Stimulated activated CD4-positive, alpha-beta T cell treated with anti-CD3 and anti-CD28 coated beads, TNF-alpha, amount 100 ng/mL, for 48 hours (primary cell): ENCODE measurements around the gene WFIKKN1.
A peak's percentile ranks its signal among the peaks of the same experiment; 100 is the strongest.

Source experiments
- DNase-seq, 3 donors: peaks; one replicate each; pipeline ENCODE4 v3.0.0-alpha.2; 2020; ENCODE audit warnings: low read depth in 3 of 3

Gene WFIKKN1

DNA sequence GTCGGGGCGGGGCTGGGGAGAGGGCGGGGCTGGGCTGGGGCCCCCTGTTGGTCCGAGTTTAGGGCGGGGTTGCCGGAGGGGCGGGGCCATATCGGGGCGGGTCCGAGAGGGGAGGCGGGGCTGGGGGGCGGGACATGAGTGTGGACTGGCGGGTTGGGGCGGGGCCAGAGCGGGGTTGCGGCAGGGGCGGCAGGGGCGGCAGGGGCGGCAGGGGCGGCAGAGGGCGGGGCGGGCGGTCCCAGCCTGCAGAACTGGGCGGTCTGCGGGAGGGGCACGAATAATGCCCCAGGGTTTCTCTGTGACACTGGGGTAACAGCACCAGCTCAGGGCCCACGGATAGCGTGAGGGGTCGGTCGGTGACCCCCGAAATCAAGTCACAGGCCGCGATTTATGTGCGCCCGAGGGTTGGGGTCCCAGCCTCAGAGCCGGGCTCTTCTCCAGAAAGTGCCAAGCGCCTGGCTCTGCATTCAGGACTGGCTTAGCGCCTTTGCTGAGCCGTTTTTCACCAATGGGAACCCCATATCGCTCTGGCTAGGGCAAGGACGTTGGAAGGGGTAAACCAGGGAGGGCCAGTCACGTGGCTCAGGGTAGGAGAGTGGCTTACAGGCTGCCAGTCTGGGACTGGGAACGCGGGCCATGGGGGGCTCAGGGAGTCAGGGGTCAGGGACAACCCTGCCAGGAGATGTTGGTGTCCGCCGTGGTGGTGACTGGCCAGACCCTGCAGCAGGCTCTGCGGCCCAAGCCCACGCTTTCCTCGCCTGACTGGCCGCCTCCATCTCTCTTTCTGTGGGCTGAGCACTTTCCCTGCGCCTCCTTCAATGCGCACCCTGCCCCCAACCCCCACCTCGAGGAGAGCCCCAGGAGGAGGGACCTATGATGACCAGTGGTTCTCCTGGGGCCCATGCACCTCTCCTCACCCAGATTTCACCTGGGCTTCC lies 6.6 kb downstream of the WFIKKN1 start:
- DNase-seq: peak; percentile 80 to 95 (median 87)

DNA sequence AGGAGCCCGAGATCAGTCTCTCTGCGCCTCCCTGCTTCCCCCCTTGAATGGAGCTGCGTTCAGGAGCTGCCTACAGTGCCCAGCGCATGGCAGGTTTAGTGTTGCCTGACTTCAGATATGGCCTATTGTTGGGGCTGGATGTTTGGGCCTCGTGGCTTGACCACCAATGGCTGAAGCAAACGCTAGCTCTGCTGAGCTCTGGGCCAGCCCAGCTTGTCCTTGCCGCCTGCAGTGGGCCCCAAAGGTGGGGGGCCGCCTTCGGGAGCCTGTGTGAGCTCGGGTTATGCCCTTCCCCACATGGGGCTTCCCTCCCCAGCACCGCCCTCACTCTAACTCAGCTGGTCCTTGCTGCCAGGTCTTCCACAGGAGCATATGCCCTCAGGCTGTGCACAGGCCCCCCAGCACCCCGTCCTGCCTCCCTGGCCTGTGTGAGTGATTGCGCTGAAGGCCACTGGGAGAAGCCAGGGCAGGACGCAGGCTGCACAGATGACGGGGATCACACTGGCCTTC lies 7.3 kb downstream of the WFIKKN1 start:
- DNase-seq: no peak

DNA sequence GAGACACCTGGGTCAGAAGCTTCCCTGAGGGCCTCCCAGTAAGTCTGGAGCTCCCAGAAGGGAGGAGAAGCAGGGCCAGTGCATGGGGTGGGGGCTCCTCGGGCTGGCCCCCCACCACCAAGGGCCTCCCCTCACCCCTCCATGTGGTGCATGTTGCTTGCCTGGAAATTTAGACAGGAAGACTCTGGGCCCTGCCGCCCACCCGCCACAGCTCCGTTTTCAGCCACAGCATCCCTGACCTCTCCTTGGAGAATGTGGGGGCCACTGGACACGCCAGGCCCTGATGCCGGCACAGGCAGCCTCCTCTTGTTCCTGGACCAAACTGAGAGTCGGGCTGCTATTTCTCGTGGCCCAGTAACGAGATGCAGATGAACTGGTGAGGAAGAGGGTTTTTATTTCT lies 8.1 kb downstream of the WFIKKN1 start:
- DNase-seq: no peak

DNA sequence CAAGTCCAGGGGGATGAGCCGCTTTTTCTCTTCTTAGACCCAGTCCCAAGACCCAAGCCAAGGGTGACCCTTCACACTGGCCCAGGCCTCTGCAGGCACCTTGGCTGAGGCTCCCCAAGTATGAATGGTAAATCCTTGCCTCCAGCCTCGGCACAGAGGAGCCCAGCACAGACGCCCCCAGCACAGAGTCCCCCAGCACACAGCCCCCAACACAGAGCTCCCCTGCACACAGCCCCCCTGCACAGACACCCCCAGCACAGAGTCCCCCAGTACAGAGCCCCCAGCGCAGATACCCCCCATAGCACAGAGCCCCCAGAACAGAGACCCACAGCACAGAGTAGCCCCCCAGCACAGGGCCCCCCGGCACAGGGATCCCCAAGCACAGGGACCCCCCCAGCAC lies 9.8 kb downstream of the WFIKKN1 start:
- DNase-seq: no peak

DNA sequence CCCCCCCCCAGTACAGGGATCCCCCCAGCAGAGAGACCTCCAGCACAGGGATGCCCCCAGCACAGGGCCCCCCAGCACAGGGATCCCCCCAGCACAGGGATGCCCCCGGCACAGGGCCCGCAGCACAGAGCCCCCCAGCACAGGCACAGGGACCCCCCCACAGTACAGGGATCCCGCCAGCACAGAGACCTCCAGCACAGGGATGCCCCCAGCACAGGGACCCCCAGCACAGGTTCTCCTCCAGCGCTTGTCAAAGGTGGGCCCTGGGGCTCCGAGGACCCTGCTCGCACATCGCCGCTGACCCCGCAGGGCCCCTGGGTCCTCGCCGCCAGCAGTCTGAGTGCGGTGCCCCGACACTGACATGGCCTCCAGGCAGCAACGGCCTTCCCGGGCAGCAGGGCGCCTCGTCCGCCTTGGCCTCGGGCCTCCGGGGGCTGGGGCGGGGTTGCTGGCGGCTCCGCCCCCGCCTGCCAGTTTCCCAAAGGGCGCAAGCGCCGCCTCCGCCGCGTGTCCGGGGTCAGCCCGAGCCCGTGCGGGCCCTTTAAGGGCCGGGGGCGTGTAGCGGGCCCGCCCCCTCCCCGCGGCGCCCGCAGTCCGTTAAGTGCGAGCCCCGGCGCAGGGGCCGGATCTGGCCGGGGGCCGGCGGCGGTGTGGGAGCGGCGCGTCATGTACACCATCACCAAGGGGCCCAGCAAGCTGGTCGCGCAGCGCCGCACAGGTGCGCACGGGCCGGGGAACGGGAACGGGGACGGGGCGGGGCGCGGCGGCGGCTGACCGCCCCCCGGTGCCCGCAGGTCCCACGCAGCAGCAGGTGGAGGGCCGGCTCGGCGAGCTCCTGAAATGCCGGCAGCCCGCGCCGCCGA lies 10.8 kb downstream of the WFIKKN1 start, which contains the start of gene MCRIP2:
MCRIP2 (plus strand) TSS at position 503 of the 863 bp plus-strand sequence; CDS start at position 667, 164 bp downstream.
- DNase-seq: peak; percentile 37 to 77 (median 71)

DNA sequence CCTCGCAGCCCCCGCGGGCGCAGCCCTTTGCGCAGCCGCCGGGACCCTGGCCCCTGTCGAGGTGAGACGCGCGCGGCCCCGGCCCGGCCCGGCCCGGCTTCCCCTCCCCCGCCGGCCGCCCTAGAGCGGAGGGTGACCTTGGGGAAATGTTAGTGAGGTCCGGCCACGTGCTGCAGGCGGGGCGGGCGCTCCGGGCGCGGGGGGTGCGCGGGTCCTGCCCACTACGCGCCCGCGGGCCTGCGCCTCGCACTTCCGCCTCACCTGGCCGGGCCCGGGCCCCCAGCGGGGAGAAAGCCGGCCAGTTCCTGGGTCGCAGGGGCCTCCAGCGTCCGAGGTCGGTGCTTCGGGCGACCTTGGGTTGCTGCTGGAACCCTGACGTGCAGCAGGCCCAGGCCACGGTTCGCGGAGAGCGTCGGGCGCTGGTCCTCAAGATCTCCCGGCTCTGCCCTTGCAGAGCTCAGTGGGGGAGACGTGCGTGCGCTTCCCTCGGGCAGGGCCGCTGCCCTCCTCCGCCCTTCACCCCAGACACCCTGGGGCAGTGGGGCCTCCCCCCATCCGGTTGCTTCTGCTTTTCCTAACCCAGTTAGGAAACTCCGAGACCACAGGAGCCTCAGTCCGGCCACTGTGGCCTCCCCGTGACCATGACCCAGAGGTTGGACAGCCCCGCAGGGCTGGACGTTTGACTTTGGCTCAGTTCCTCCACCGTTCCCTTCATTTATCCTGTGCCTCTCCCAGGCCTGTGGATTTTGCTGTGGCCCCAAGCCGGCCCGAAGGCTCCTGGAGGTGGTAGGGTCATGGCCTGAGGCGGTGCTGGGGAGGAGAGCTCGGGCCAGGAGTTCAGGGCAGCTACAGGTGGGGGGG lies 11.6 kb downstream of the WFIKKN1 start:
- DNase-seq: no peak

DNA sequence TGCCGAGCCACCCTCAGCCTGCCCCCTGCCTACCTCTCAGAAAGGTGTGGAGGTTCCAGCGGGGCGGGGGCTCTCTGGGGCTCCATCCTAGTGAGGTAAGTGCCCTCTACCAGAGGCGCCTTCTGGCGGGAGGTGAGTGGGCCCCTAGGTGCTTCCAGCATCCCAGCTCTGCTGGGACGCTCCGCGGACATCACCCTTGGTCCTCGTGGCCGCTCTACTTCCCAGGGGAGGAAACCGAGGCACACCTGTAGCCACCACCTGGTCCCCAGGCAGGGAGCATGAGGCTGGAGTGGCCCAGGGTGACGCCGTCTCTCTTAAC lies 12.2 kb downstream of the WFIKKN1 start:
- DNase-seq: no peak

DNA sequence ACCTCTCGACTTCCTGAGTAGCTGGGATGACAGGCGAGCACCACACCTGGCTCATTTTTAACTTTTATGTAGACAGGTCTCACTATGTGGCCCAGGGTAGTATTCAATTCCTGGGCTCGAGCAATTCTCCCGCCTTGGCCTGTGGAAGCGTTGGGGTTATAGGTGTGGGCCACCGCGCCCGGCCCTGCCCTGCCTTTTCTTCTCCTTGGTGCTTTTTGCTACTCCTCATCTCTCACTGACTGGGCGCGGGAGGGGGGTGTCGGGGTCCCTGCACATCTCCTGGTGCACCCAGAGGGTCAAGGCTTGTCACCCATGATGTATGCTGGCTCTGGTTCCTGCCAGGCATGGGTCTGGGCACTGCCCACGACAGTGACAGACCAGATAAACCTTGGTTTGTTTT lies 13.8 kb downstream of the WFIKKN1 start:
- no peak for DNase-seq

DNA sequence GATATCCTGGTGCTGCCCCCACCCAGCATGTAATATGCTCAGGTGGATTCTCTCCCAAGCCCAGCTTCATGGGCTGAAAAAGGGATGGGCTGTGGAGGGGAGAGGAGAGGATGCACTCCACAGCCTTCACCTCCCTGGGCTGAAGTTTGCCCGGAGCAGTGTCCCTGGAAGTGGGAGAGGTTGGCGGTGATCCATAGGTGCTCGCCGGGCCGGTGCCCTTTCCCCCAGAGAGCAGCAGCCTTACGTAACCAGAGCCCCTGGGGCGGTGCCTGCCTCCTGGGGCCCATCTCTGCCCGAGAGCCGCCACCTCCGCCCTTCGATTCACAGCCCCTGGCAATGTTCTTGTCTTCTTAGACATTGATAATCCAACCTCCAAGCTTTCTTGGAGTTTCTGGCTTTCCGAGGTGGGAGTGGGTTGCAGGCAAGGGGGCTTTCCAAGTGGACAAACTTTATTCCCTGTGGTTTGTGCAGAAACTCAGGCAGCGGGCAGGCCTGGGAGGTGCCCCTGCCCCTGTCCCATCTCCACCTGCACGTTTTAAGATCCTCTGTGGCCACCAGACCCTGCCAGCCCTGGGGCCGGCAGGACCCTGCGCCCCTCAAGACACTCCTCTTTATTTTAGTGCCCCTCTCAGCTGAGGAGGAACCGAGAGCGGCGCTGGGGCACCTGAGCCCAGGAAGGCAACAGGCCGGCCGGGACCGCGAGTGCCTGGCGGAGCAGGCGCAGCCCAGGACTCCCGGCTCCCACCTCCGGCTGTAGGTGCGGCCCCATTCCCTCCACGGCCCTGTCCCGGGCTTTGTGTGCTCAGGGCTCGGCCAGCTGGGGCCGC lies 15.3 kb downstream of the WFIKKN1 start:
- DNase-seq: no peak

DNA sequence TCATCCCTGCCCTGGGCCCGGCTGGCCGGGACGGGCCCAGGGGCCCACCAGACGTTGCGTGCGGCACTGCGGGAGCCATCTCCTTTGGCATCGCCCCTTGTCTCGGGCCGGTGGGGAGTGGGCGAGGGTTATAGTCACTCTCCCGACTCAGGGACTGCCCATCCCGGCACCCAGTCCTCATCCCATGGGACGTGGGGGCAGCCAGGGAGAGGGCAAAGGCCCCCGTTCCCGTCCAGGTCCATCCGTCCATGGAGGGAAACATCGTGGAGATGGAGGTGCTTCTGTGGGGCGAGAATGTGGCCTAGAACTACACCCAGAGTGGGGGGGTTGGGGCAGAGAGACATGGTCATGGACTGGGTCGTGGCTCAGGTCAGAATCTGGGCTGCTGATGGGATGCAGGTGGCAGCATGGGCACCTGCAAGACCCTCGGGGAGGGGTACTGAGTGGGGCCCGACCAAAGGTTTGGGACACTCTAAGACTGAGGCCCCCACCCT lies 15.9 kb downstream of the WFIKKN1 start:
- DNase-seq: no peak

DNA sequence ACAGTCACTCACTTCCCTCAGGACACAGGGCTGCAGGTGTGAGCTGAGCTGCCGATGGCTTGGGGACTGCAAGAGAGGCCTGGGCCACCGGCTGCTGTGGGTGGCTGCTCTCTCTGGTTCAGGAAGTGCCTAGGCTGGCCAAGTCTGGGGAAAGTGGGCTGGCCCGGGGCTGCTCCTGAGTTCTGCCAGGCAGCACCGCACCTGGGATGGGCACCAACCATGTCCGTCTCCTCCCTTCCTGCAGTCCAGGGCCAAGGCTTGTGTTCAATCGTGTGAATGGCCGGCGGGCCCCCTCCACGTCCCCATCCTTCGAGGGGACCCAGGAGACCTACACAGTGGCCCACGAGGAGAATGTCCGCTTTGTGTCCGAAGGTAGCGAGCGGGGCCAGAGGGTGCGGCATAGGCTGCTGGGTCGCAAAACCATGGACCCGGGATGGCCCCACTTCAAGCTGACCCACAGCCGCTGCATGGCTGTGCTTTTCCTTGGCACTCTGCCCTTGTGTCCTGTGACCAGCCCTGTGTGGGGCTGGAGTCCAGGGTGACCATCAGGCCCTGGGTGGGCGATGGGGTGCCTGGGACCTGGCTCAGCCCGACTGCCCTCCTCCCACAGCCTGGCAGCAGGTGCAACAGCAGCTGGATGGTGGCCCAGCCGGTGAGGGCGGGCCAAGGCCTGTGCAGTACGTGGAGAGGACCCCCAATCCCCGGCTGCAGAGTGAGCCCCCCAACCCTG lies 16.6 kb downstream of the WFIKKN1 start:
- DNase-seq: no peak

DNA sequence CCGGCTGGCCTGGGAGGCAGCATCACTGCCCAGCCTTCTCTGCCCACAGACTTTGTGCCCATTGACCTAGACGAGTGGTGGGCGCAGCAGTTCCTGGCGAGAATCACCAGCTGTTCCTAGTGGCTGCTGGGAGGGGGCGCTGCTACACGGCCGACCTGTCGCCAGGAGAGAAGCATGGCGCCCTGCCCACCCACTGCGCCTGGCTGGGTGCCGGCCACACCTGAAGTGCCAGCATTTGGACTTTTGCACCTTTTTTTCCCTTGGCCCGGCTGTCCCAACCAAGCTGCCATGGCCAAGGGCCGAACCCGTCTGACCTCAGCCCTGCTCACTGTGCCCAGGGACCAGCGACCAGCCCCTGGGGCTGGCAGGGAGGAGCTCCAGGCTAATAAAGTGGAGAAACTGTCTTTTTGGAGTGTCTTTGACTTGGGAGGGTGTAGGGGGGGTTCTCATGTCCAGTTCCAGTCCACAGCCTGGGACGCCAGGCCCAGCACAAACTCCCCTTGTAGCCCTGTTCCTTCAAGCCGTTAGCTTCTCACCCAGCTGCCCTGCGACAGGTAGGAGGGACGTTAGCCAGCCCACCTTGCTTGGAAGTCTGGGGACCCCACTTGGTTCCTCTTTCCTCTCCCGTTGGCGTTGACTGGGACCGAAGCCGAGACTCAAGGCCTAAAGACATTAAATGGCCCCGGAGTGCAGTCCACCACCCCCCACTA lies 17.4 kb downstream of the WFIKKN1 start:
- peak in 1 of 3 donors; percentile 57 for DNase-seq

DNA sequence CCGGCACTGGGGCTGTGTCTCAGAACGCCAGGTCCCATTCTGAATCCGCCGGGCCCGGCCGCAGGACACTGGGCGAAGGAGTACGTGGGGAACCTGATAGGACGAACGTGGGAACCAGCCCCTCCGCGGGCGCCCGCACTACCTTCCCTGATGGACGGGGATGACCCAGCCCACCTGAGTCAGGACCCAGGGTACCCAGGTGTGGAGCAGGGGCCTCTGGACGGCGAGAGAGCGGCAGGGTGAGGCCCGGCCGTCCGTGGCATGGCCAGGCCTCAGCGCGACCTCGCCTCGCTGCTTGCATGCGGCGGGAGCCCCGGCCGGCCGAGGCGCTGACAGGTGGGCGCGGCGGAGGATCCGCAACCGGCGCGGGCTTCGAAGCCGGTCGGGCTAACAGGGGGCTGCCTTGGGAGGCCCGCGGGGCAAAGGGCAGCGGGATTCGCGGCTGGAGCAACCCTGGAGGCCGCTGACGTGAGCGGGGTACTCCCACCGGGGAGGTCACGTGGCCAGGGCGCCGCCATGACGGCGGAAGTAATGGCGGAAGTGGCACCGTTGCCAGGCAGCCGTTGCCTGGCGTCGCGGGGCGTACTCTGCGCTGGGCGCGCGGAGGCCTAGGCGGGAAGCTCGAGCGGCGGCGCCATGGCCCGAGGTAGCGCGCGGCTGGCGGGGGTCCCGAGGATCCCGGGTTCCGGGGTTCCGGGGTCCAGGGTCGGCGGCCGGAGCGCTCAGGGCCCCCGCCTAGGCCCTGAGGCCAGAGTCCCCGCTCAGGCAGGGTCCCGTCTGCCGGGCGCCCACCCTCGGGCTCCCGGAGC lies 18.2 kb downstream of the WFIKKN1 start, which contains the start of gene WDR90:
WDR90 (plus strand) TSS at position 585 of the 809 bp plus-strand sequence; CDS start at position 637, 52 bp downstream.
- DNase-seq: peak; percentile 87 to 94 (median 88)

DNA sequence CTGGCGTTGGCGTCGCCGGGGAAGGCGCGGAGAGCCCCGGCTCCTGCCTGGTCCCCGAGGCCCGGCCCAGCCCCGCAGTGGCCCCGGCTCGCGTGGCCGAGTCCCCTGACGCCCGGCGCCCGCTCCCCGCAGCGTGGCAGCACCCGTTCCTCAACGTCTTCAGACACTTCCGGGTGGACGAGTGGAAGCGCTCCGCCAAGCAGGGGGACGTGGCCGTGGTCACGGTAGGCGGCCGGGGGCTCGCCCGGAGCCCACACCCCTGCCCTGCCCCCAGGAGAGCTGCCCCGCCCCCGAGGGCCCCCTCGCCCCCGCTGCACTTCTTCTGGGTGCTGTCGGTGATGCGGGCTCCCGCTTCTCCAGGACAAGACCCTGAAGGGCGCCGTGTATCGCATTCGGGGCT lies 18.8 kb downstream of the WFIKKN1 start:
- no peak for DNase-seq

DNA sequence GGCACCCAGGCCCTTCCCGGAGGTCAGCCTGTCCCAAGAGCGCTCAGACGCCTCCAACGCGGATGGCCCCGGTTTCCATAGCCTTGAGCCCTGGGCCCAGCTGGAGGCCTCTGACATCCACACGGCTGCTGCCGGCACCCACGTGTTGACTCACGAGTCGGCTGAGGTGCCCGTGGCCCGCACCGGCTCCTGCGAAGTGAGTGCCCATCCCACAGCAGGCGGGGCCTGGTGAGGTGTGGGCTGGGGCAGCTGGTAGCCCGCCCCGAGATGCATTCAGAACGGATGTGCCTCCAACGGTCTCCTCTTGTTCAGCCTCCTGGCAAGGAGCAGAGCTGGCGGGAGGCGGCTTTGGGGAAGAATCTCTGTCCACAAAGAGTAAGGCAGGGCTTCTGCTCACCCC lies 21.1 kb downstream of the WFIKKN1 start:
- DNase-seq: no peak

DNA sequence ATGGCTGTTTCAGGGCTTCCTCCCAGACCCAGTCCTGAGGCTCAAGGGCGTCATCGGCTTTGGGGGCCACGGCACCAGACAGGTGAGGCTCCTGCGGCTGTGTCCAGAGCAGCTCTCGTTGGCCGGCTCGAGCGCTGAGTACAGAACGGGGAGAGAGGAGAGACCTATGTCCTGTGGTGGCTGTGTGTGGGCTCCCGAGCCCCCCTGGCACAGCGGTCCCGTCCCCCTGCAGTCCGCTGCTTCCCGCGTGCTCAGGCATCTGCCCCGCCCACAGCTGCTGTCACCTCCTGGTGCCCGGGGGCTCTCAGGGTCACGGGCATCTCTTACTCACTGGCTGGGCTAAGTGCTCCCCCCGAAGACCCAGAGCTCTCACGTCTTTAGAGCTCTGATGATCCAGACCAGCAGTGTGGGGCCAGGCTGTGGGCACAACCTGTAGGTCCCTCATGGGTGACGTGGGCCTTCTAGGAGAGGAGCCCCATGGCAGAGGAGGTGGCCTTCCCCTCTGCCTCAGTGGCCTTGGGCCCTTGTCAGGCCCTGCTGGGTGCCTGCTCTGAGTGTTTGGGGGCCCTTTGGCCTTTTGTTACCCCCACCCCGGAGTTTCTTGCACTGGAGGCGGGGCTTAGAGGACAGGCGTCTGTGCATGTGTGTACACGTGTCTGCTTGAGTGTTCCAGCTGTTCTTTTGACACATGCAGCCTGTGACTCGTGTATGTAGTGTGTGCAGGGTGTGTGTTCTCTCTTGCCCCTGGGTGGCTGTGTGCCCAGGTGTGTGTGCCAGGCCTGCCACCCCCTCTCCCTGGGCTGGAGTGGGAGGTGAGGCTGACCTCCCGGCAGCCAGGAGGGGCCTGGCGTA lies 21.9 kb downstream of the WFIKKN1 start:
- no peak for DNase-seq

DNA sequence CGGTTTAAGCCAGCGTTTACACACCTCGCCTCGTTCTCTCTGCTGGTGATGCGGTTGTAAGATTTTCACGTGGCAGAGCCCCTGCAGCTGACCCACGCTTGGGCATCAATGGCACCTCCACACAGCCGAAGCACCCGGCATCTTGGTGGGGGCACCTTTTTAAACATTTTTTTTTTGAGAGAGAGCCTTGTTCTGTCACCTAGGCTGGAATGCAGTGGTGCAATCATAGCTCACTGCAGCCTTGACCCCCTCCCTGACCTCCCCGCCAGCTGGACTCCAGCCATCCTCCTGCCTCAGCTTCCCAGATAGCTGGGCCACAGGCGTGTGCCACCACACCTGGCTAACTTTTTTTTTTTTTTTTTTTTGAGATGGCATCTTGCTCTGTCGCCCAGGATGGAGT lies 23.2 kb downstream of the WFIKKN1 start:
- no peak for DNase-seq
